ENCODE results near the gene GSG1L2. TPM values are rescaled to one million over a fixed set of nuclear protein-coding genes. Genes with fewer than 3 reads are reported as not detected.

GSG1L2 gene
- total and polyA plus RNA-seq, 2 experiments from 2014 or later, result not detected

GRCh38 chr17:9788601-9789000 is 33.3 kb downstream of the GSG1L2 start:
- Mint-ChIP-seq H3K4me3 (no peak overlapping the region), H3K27me3 (ENCODE audit: insufficient read depth, low read depth, poor library complexity) (no peaks in the 10 kb centered on the region), H3K9me3 (no peaks in the 10 kb centered on the region), H3K27ac (no peak overlapping the region), H3K36me3 (ENCODE audit: low read depth) (no peaks in the 10 kb centered on the region), H3K4me1 (no peaks in the 10 kb centered on the region)
- no peaks in the 10 kb centered on the region for H3K36me3 ChIP-seq (ENCODE audit: insufficient read depth)
- no peak for TF ChIP-seq POLR2AphosphoS5 (IDR thresholded peaks at IDR 0.05; ENCODE audit: low read depth)
- TF ChIP-seq ZNF331 (CRISPR knock-in tag; IDR thresholded peaks at IDR 0.05; ENCODE audit: low read depth), result no peak
- TF ChIP-seq ZNF114 (CRISPR knock-in tag; IDR thresholded peaks at IDR 0.05), result no peak
- TF ChIP-seq, protein P1, sequence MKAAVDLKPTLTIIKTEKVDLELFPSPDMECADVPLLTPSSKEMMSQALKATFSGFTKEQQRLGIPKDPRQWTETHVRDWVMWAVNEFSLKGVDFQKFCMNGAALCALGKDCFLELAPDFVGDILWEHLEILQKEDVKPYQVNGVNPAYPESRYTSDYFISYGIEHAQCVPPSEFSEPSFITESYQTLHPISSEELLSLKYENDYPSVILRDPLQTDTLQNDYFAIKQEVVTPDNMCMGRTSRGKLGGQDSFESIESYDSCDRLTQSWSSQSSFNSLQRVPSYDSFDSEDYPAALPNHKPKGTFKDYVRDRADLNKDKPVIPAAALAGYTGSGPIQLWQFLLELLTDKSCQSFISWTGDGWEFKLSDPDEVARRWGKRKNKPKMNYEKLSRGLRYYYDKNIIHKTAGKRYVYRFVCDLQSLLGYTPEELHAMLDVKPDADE (IDR thresholded peaks at IDR 0.05), result no peak
- TF ChIP-seq EZH2 (IDR thresholded peaks at IDR 0.05; ENCODE audit: low read depth, unreplicated experiment), result no peak
- no peak for TF ChIP-seq STAT1 (IDR thresholded peaks at IDR 0.05; ENCODE audit: unreplicated experiment)
- TF ChIP-seq JUNB (IDR thresholded peaks at IDR 0.05; ENCODE audit: unreplicated experiment), result no peak
- no peak for TF ChIP-seq EZH2phosphoT487 (IDR thresholded peaks at IDR 0.05; ENCODE audit: unreplicated experiment)
- TF ChIP-seq NANOG (IDR thresholded peaks at IDR 0.05; ENCODE audit: borderline replicate concordance), result no peak
- no peak for TF ChIP-seq ZNF462 (CRISPR knock-in tag; IDR thresholded peaks at IDR 0.05)
- no peaks in the 10 kb centered on the region for H3K27me3 ChIP-seq (ENCODE audit: insufficient read depth)
- no peaks in the 10 kb centered on the region for H3F3A ChIP-seq (replicated peaks; ENCODE audit: low read depth)
- no peaks in the 10 kb centered on the region for H3K9me2 ChIP-seq (ENCODE audit: insufficient read depth)
- H3K4me3 ChIP-seq, result no peak overlapping the region
- no peak for ATAC-seq
- H4K20me1 ChIP-seq (replicated peaks; ENCODE audit: insufficient read depth), result no peaks in the 10 kb centered on the region
- no peaks in the 10 kb centered on the region for H3K79me2 ChIP-seq (replicated peaks; ENCODE audit: insufficient read depth)
- no peaks in the 10 kb centered on the region for H3K4me1 ChIP-seq (ENCODE audit: insufficient read depth)
- no peak for DNase-seq (ENCODE audit: low spot score)
- 0 out of 2 replicates have a peak overlapping the region, but pooled peaks have one; percentile 32 for H2AFZ ChIP-seq
- H3K27ac ChIP-seq (ENCODE audit: low read depth), result no peak overlapping the region
- H3K4me2 ChIP-seq, result no peak overlapping the region

All from GM23338 (cell line).